C4-2B (cell line): ENCODE results near the gene RLIM.

Source experiments
- CTCF ChIP-seq: fragments of 450-650 bp; conservative IDR thresholded peaks from 2 replicates; pipeline ENCODE4 v1.5.1; 2017; ENCODE audit warnings: mild to moderate bottlenecking
- ZFX ChIP-seq: fragments of 450-650 bp; IDR thresholded peaks from 2 replicates; pipeline ENCODE4 v1.6.1; 2017

- no peak for TF ChIP-seq CTCF
- TF ChIP-seq ZFX: no peak
Observed at GRCh38 chrX:74535408-74536151, 78.8 kb downstream of the RLIM start.
